ENCODE measurements around the gene BORCS8. TPM values are rescaled to one million over a fixed set of nuclear protein-coding genes. Genes with fewer than 3 reads are reported as not detected.
A peak's percentile ranks its signal among the peaks of the same experiment; 100 is the strongest.

The BORCS8 gene
- total RNA-seq, 4 donors from 2014 or later = 15.4 to 38.7 (median 18.2) TPM

GRCh38 chr19:19207637-19208572 lies 16.0 kb upstream of the BORCS8 start:
- intact Hi-C loops (cut with DNase I) = no loop called here
- Histone ChIP-seq H3K36me3 (no peaks in the 10 kb centered on the region), H3K4me3 (replicated peaks in 1 of 3) (no peak overlapping the region), H3K4me1 (peaks cover under 1 to 9% of the 10 kb centered on the region in 2 donors), H3K27ac (no peak overlapping the region), H3K27me3 (peaks cover 5% of the 10 kb centered on the region), H3K9me3 (no peaks in the 10 kb centered on the region)
- TF ChIP-seq CTCF (IDR thresholded peaks at IDR 0.05) (no peak), POLR2A (IDR thresholded peaks at IDR 0.05) (no peak)
- no peak for DNase-seq
- WGBS, 2 donors = 54 to 75% methylated on average over 4 to 8 of the region's 8 CpGs

- intact Hi-C loops (cut with DNase I) = no loop called here
- Histone ChIP-seq H3K4me3 (replicated peaks in 1 of 3) (no peak overlapping the region), H3K9me3 (no peaks in the 10 kb centered on the region), H3K27ac (no peak overlapping the region), H3K27me3 (peaks cover 5% of the 10 kb centered on the region), H3K36me3 (no peaks in the 10 kb centered on the region), H3K4me1 (peaks cover 8 to 19% of the 10 kb centered on the region in 2 donors)
- whole genome bisulfite sequencing, 2 donors = 77% methylated on average over 5 of the region's 5 CpGs
- DNase-seq = no peak
- no peak for TF ChIP-seq CTCF (IDR thresholded peaks at IDR 0.05)
- TF ChIP-seq POLR2A (IDR thresholded peaks at IDR 0.05) = no peak
Measured at GRCh38 chr19:19206938-19207337, 15.0 kb upstream of the BORCS8 start.

- peaks cover 8 to 22% of the 10 kb centered on the region in 2 donors for H3K4me1 ChIP-seq
- no peaks in the 10 kb centered on the region for H3K27me3 ChIP-seq
- H3K27ac ChIP-seq = no peak overlapping the region
- 39 to 41% methylated on average over 14 of the region's 14 CpGs for WGBS, 2 donors
- no peak for TF ChIP-seq CTCF (IDR thresholded peaks at IDR 0.05)
- no peak for TF ChIP-seq POLR2A (IDR thresholded peaks at IDR 0.05)
- no peaks in the 10 kb centered on the region for H3K9me3 ChIP-seq
- no peak overlapping the region for H3K4me3 ChIP-seq (replicated peaks in 1 of 3)
- intact Hi-C loops (cut with DNase I) = no loop called here
- peaks cover 0 to 6% of the 10 kb centered on the region in 2 donors for H3K36me3 ChIP-seq
- DNase-seq = peak; percentile 84 to 86
Measured at GRCh38 chr19:19205416-19206410, 13.8 kb upstream of the BORCS8 start.

- no peaks in the 10 kb centered on the region for H3K27me3 ChIP-seq
- 76 to 80% methylated on average over 13 of the region's 13 CpGs for WGBS, 2 donors
- TF ChIP-seq POLR2A (IDR thresholded peaks at IDR 0.05) = no peak
- no peak for TF ChIP-seq CTCF (IDR thresholded peaks at IDR 0.05)
- H3K9me3 ChIP-seq = no peaks in the 10 kb centered on the region
- DNase-seq = no peak
- peaks cover under 1 to 11% of the 10 kb centered on the region in 2 donors for H3K36me3 ChIP-seq
- H3K4me3 ChIP-seq (replicated peaks in 1 of 3) = no peak overlapping the region
- intact Hi-C loops (cut with DNase I) = no loop called here
- H3K4me1 ChIP-seq = peaks cover 8 to 22% of the 10 kb centered on the region in 2 donors
- no peak overlapping the region for H3K27ac ChIP-seq
Measured at GRCh38 chr19:19204181-19204580, 12.2 kb upstream of the BORCS8 start.

Data from thyroid gland (tissue), 4 donors.